DND-41 (cell line): ENCODE results near the gene PET100.

ENCODE experiments used
- CTCF ChIP-seq: IDR thresholded peaks from 2 replicates; pipeline ENCODE4 v1.5.1; 2012; ENCODE audit warnings: borderline replicate concordance, low read length, moderate library complexity, mild to moderate bottlenecking; ENCODE audit not compliant: poor library complexity, severe bottlenecking; ENCODE audit errors: extremely low read depth
- EZH2 ChIP-seq: IDR thresholded peaks from 3 replicates; pipeline ENCODE4 v1.6.1; 2012; ENCODE audit warnings: borderline replicate concordance, low read depth, mild to moderate bottlenecking, moderate library complexity, low read length, inconsistent platforms; ENCODE audit not compliant: severe bottlenecking

GRCh38 chr19:7643031-7643415 lies 13.4 kb downstream of the PET100 start:
- TF ChIP-seq CTCF (no peak), EZH2 (no peak)
